Skeletal muscle satellite cell (primary cell): Measurements from ENCODE around the gene LCA5L.

Source experiments
- H3K27me3 ChIP-seq: 2 replicates; pipeline ENCODE4 v1.7.0; 2013; ENCODE audit warnings: low read length; ENCODE audit not compliant: control insufficient read depth, insufficient read depth
- H3K36me3 ChIP-seq: 2 replicates; pipeline ENCODE4 v1.7.0; 2013; ENCODE audit warnings: mild to moderate bottlenecking, control low read depth, low read length; ENCODE audit not compliant: insufficient read depth
- H3K4me1 ChIP-seq: 2 replicates; pipeline ENCODE4 v1.7.0; 2013; ENCODE audit warnings: low read length; ENCODE audit not compliant: control insufficient read depth, insufficient read depth
- H3K4me2 ChIP-seq: 2 replicates; pipeline ENCODE4 v1.7.0; 2013; ENCODE audit warnings: mild to moderate bottlenecking, low read length
- H3K4me3 ChIP-seq: 2 replicates; pipeline ENCODE4 v1.7.0; 2013; ENCODE audit warnings: low read length
- H3K9ac ChIP-seq: 2 replicates; pipeline ENCODE4 v1.7.0; 2013; ENCODE audit warnings: mild to moderate bottlenecking, low read depth, low read length, moderate library complexity
- H3K9me3 ChIP-seq: replicated peaks from 2 replicates; pipeline ENCODE4 v1.7.0; 2013; ENCODE audit warnings: mild to moderate bottlenecking, control low read depth, low read length

LCA5L gene

GRCh38 chr21:39468559-39468958 is 23.0 kb upstream of the LCA5L start:
- H3K36me3 ChIP-seq = no peaks in the 10 kb centered on the region
- H3K27me3 ChIP-seq = no peaks in the 10 kb centered on the region
- no peak overlapping the region for H3K9ac ChIP-seq

GRCh38 chr21:39467746-39468145 is 22.2 kb upstream of the LCA5L start:
- H3K4me3 ChIP-seq = no peak overlapping the region
- H3K27me3 ChIP-seq = no peaks in the 10 kb centered on the region

More at GRCh38 chr21:39468559-39468958, 23.0 kb upstream of the LCA5L start:
- Histone ChIP-seq H3K4me1 (no peaks in the 10 kb centered on the region), H3K9me3 (no peaks in the 10 kb centered on the region), H3K4me3 (no peak overlapping the region), H3K4me2 (no peak overlapping the region)

DNA sequence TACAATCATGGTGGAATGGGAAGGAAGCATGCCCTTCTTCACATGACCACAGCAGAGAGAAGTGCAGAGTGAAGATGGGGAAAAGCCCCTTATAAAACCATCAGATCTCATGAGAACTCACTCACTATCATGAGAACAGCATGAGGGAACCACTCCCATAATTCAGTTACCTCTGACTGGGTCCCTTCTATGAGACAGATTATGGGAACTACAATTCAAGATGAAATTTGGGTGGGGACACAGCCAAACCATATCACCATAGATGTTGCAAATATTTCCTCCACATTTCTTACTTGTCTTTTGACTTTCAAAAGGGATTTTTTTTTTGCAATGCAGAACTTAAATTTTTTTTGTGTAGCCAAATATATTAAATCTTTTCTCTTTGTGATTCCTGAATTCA is 21.0 kb upstream of the LCA5L start:
- no peaks in the 10 kb centered on the region for H3K27me3 ChIP-seq
- H3K4me1 ChIP-seq = no peaks in the 10 kb centered on the region
- H3K4me3 ChIP-seq = no peak overlapping the region
- no peak overlapping the region for H3K4me2 ChIP-seq
- H3K9ac ChIP-seq = no peak overlapping the region
- H3K36me3 ChIP-seq = no peaks in the 10 kb centered on the region
- no peaks in the 10 kb centered on the region for H3K9me3 ChIP-seq

More at GRCh38 chr21:39467746-39468145, 22.2 kb upstream of the LCA5L start:
- no peaks in the 10 kb centered on the region for H3K4me1 ChIP-seq
- no peak overlapping the region for H3K4me2 ChIP-seq
- H3K36me3 ChIP-seq = no peaks in the 10 kb centered on the region
- H3K9ac ChIP-seq = no peak overlapping the region
- H3K9me3 ChIP-seq = no peaks in the 10 kb centered on the region

DNA sequence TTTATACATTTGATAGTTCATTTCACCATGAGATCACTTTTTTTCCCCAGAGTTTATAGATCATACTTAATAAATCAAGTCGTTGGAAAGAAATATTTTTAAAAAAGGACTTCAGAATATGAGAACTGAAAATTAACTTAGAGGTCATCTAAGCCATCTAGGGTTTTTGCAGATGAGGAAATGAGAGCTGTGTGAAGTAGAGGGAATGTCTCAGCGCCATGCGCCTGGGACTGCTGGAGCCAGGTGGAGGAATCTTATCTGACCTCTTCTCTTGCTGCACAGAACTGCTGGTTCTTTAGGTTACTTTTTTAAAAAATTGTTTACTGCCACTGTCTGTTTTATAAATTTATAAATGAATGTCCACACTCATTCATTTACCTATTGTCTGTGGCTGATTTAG is 17.7 kb upstream of the LCA5L start:
- Histone ChIP-seq H3K4me2 (no peak overlapping the region), H3K9me3 (no peaks in the 10 kb centered on the region), H3K4me1 (no peaks in the 10 kb centered on the region), H3K9ac (no peak overlapping the region), H3K36me3 (no peaks in the 10 kb centered on the region), H3K27me3 (no peaks in the 10 kb centered on the region), H3K4me3 (no peak overlapping the region)

- H3K4me1 ChIP-seq = no peaks in the 10 kb centered on the region
- H3K9me3 ChIP-seq = no peaks in the 10 kb centered on the region
- no peak overlapping the region for H3K4me2 ChIP-seq
- H3K9ac ChIP-seq = no peak overlapping the region
- H3K4me3 ChIP-seq = no peak overlapping the region
- no peaks in the 10 kb centered on the region for H3K36me3 ChIP-seq
- no peaks in the 10 kb centered on the region for H3K27me3 ChIP-seq
Measured at GRCh38 chr21:39461419-39461818, 15.8 kb upstream of the LCA5L start.

- no peak overlapping the region for H3K9ac ChIP-seq
Measured at GRCh38 chr21:39456665-39457064, 11.1 kb upstream of the LCA5L start.

DNA sequence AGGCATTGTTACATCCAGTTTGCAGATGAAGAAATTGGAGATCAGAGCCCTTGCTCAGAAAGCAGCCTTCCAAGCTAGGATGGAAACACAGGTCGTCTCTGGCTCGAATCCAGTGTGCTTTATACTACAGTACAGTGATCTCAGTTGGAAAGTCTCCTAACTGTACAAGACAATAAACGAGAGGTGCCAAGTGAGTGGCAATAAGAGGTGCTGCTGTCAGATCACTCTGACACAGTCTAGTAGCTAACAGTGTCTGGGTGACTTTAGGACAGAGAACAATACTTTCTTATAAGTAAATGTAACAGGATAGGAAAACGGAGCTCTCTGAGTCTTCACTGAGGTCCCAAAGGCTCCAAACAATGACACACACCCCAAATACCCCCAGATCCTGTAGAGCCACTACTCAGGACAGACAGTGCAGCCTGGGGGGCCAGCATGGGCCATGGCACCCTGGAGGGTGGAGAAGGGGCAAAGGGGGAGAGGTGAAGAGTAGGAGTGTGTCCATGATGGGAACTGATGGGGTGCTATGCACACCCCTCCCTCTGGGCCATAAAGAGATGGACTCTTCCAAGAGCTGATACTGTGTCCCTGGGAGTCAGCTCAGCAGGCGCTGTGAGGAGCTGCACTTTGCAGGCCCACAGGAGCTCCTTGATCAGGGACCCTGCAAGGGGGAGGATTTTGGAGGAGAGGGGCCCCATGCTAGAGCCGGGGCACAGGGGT is 9.5 kb upstream of the LCA5L start:
- H3K4me1 ChIP-seq = peaks cover 8% of the 10 kb centered on the region
- peaks cover 26% of the 10 kb centered on the region for H3K27me3 ChIP-seq
- no peak overlapping the region for H3K9ac ChIP-seq
- H3K4me3 ChIP-seq = no peak overlapping the region
- H3K36me3 ChIP-seq = no peaks in the 10 kb centered on the region
- no peaks in the 10 kb centered on the region for H3K9me3 ChIP-seq
- no peak overlapping the region for H3K4me2 ChIP-seq

More at GRCh38 chr21:39456665-39457064, 11.1 kb upstream of the LCA5L start:
- no peak overlapping the region for H3K4me2 ChIP-seq
- H3K27me3 ChIP-seq = peaks cover 26% of the 10 kb centered on the region
- no peaks in the 10 kb centered on the region for H3K9me3 ChIP-seq
- no peaks in the 10 kb centered on the region for H3K36me3 ChIP-seq
- peaks cover 5% of the 10 kb centered on the region for H3K4me1 ChIP-seq
- no peak overlapping the region for H3K4me3 ChIP-seq

GRCh38 chr21:39453571-39454179 is 8.1 kb upstream of the LCA5L start:
- Histone ChIP-seq H3K4me2 (no peak overlapping the region), H3K27me3 (peaks cover 26% of the 10 kb centered on the region), H3K9ac (no peak overlapping the region), H3K36me3 (no peaks in the 10 kb centered on the region), H3K9me3 (no peaks in the 10 kb centered on the region), H3K4me3 (no peak overlapping the region), H3K4me1 (peaks cover 8% of the 10 kb centered on the region)

DNA sequence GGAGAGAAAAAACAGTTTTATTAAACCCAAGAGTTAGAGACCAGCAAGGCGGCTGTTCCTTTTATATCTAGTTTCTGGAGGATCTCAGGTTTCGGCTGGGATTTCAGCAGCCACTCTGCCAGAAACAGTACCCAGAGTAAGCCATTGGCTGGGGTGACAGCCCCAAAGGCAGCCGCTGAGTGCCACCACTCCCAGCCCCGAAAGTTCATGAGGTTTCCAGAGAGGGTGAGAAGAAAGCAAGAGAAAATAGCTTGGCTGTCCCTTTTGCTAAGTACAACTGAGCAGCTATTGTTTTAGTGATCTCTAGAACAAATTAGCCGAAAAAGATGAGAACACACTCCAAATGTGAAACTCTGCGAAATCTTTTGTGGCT is 7.4 kb upstream of the LCA5L start:
- no peak overlapping the region for H3K4me3 ChIP-seq
- H3K4me2 ChIP-seq = no peak overlapping the region
- no peaks in the 10 kb centered on the region for H3K36me3 ChIP-seq
- H3K4me1 ChIP-seq = peaks cover 8% of the 10 kb centered on the region
- H3K27me3 ChIP-seq = peaks cover 26% of the 10 kb centered on the region
- no peaks in the 10 kb centered on the region for H3K9me3 ChIP-seq
- H3K9ac ChIP-seq = no peak overlapping the region

DNA sequence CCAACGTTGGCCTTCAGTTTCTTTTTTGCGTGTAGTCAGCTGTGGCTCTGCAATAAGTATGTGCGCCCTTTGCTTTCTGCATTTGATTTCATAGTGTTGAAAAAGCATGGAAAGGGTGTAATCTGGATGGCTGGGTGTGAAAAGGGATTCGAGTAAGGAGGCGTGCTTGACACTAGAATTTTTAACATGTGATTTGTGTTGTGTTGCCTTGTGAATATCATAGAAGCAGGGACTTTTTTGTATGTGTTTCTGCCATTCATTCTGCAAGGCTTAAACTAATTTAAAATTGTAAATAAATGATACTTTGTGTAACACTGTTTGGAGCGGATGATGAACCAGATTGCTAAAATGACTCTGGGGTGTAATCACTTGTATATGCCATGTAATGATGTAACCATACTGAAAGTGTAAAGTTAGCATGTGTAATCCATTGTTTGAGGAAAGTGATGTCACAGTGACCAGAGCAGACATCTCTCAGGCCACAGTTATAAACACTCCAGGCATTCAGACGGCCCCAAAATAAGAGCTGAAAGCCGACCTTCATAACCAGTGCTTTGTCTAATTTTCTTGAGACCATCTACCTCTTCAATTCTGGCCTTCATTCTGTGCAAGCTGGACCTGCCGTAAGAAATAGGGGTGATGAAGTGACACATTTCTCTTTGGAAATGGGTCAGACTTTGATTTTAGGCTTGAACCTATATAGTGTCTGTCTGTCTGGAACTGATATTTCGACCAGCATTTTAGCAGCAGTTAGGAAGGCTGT is 6.8 kb upstream of the LCA5L start:
- Histone ChIP-seq H3K9me3 (no peaks in the 10 kb centered on the region), H3K9ac (no peak overlapping the region), H3K4me2 (peak overlapping the region; percentile 55), H3K4me3 (peak overlapping the region; percentile 27), H3K4me1 (peaks cover 8% of the 10 kb centered on the region), H3K36me3 (no peaks in the 10 kb centered on the region), H3K27me3 (peaks cover 26% of the 10 kb centered on the region)

GRCh38 chr21:39451332-39452206 is 6.0 kb upstream of the LCA5L start, which contains the start of gene SH3BGR:
SH3BGR (plus strand) TSS chr21:39451970; CDS start chr21:39452097, 127 bp downstream.
- Histone ChIP-seq H3K36me3 (no peaks in the 10 kb centered on the region), H3K4me2 (peak within 1 kb of the TSS; percentile 55), H3K9me3 (no peaks in the 10 kb centered on the region), H3K4me1 (peaks cover 8% of the 10 kb centered on the region), H3K27me3 (peaks cover 26% of the 10 kb centered on the region), H3K9ac (no peak within 1 kb of the TSS), H3K4me3 (peak within 1 kb of the TSS; percentile 27)
